Pons (tissue), 1 donor: ENCODE measurements around the gene TMEM237.
A peak's percentile ranks its signal among the peaks of the same experiment; 100 is the strongest.
"Not testable (repeated sequence)": the region's sequence is repeated elsewhere in the genome, so short reads cannot be mapped to it uniquely, and the experiment has no call there.

Experiments used
- DNase-seq: peaks from one replicate; pipeline ENCODE4 v3.0.0-alpha.2; 2016; ENCODE audit warnings: low spot score

TMEM237 gene, protein sequence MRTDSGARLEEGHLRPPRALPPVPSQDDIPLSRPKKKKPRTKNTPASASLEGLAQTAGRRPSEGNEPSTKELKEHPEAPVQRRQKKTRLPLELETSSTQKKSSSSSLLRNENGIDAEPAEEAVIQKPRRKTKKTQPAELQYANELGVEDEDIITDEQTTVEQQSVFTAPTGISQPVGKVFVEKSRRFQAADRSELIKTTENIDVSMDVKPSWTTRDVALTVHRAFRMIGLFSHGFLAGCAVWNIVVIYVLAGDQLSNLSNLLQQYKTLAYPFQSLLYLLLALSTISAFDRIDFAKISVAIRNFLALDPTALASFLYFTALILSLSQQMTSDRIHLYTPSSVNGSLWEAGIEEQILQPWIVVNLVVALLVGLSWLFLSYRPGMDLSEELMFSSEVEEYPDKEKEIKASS

DNA sequence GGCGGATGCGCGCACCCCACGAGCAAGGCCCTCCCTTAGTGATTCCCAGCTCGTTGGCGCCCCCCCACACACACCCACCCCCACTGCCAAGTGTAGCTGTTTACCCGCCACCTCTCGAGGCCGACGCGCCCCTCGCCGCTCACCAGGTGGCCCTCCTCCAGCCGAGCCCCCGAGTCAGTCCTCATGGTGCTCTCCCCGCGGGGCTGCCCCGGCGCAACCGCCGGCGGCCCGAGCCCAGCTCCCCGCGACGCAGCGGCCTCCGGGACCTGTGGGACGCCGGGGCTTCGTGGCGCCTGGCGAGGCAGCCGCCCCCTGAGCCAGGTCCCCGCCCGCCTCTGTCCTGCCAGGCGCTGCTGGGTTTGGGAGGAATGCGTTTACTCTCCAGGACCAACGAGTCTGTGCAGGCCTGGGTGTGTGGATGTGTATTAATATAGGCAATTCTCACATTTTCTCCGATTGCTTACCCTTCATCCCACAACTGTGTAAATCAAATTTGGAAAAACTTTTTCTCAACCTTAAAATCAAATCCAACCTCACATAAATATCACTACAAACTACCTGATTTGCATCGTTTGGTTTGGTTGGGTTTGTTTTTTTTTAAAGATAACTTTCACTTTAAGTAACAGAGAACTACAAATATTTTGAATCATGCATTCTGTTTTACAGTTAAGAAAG, at the start of gene TMEM237:
TMEM237 (minus strand) TSS at position 288 of the 675 bp plus-strand sequence; CDS start at position 185, 103 bp downstream.
- peak; percentile 17 for DNase-seq

- DNase-seq: no peak
Observed at GRCh38 chr2:201685156-201685555, 41.9 kb upstream of the TMEM237 start.

DNA sequence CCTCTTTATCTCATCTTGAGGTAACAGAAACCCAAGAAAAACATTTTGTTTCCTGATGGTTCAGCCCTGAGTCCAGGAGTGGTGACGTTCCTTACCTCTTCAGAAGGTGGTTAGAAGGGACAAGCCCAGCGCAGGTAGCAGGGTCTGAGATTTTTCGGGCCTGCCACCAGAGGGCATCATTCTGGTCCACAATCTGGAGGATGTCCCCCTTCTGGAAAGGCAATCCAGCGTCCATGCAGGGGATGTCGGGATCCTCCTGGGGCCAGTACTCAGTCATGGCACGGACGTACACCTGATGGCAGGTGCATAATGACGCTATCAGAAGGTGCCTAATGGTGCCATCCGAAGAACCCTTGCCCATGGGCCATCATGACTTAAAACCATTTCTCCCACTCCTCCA, 37.4 kb upstream of the TMEM237 start:
- no peak for DNase-seq

DNA sequence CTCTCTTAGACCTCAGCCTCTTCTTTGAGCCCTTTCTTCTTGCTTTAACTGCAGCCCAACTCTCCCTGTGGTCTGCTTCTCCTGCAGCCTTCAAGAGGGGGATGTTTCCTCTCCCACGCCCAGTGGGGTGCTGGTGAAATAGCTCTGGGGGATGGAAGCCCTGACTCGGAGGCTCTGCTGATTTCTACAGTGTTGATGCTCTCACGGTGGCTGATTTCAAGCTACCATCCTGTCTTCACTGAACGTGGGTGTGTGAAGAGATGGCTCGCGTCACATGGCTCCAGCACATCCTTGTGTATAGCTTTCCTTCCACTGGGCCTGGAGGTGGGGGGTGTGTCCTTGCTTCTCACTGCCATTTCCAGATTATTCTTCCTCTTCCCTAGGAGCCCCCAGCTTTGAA, 35.1 kb upstream of the TMEM237 start:
- no peak for DNase-seq

- no peak for DNase-seq
Observed at GRCh38 chr2:201675454-201675853, 32.2 kb upstream of the TMEM237 start.

DNA sequence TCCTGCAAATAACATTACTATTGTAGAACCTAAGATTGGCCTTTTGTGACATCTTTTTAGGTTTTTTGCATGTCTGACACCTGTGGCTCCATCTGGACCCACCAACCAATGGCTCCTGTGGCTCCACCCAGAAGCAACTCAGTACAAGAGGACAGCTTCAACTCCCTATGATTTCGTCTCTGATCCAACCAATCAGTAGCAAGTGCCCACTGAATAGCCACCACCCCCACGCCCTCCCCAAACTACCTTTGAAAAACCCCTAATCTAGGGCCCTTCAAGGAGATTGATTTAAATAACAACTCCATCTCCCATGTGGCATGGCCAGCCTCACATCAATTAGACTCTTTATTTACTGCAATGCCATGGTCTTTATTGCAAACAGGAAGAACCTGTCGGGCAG, 31.5 kb upstream of the TMEM237 start:
- no peak for DNase-seq

- no peak for DNase-seq
Observed at GRCh38 chr2:201674298-201674697, 31.0 kb upstream of the TMEM237 start.

DNA sequence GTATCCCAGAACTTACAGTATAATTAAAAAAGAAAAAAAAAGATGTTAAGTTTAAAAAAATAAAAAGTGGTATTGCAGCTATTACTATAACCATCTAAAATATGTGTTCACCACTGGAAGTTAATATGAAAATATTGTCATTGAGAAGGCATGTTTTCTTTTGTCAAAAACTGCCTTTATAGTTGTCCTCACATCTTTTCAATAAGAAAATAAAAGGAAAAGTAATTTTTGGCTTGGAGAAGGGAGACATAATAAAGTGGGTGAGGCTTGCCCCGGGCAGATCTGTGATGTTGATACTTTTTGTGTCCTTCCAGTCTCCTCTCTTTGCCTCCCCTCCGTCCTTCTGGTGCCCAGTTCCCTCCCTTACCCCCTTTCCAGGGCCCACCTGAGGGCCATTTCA, 30.2 kb upstream of the TMEM237 start:
- no peak for DNase-seq

DNA sequence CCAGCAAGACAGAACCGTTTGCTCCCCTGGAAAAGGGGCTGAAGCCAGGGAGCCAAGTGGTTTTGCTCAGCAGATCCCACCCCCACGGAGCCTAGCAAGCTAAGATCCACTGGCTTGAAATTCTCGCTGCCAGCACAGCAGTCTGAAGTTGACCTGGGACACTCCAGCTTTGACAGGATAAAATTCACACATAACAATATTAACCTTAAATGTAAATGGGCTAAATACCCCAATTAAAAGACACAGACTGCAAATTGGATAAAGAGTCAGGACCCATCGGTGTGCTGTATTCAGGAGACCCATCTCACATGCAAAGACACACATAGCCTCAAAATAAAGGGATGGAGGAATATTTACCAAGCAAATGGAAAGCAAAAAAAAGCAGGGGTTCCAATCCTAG, 27.9 kb upstream of the TMEM237 start:
- DNase-seq: not testable (repeated sequence)

DNA sequence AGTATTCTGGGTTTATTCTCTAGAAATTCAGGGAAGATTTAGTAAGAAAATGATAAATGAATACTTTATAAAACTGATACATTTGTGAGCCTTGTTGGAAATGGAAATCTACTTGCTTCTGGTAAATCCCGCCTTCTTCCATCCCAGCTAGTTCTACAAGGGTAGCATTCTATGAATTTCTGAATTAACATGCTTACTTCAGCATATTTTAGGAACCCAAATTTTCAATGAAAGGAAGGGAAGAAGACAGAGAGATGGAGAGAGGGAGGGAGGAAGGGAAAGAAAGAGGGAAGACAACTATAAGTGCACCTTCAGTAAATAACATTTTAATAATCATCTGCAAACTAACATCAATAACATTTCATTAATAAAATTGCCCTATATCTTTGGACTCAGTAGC, 26.6 kb upstream of the TMEM237 start:
- DNase-seq: no peak

DNA sequence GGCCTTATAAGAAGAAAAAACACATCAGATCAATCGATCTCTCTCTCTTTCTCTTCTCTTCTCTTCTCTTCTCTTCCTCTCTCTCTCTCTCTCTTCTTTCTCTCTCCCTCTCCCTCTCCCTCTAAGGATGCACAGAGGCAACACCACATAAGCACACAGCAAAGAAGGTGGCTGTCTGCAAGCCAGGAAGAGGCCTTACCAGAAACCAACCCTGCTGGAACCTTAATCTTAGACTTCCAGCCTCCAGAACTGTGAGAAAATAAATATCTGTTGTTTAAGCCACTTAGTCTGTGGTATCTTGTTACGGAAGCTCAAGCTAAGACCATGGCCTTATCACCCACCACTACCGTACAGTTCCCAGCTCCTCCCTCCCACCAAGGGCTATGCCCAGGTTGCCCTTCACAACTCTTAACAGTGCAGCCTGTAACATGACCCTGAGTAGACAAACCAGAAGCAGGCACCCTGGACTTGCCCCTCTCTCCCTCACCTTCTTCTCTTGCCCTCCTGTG, 25.2 kb upstream of the TMEM237 start:
- DNase-seq: no peak

GRCh38 chr2:201664334-201664733, 21.0 kb upstream of the TMEM237 start:
- no peak for DNase-seq

DNA sequence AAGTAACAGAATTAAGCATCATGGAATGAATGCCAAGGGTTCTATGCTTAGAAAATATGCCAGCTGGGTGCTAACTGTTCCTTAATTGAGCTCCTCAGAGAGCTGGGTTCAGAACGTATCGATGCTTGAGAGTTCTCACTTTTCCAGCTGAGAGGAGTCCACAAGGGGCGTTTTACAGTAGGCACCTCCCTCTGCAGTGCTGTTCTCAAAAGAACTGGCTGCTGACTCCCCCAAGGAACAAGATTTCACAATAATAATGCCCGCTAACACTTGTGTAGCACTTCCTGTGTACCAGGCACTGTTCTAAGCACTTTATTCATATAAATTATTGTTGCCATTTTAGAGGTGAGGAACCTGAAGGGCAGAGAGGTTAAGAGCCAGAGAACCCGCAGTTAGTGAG, 18.1 kb upstream of the TMEM237 start:
- no peak for DNase-seq

- DNase-seq: no peak
Observed at GRCh38 chr2:201660293-201660895, 17.1 kb upstream of the TMEM237 start.

- no peak for DNase-seq
Observed at GRCh38 chr2:201656740-201657139, 13.4 kb upstream of the TMEM237 start.

DNA sequence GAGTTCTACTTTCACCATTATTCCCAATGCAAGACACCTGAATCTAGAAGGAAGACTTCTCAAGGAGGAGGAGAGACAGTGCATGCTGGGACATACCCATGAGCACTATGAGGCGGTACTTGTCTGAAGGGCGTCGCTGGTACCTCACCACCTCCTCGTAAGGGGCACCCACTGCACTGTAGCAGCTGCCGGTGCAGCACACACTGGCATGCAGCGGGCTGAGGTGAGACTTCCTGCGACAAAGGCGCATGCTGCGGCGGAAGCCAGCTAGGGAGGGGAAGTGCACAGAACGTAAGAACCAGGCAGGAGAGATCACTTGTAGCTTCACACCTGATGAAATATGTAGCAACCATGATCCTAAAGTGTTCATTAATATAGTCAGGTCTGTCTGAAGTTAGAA, 12.8 kb upstream of the TMEM237 start:
- no peak for DNase-seq

DNA sequence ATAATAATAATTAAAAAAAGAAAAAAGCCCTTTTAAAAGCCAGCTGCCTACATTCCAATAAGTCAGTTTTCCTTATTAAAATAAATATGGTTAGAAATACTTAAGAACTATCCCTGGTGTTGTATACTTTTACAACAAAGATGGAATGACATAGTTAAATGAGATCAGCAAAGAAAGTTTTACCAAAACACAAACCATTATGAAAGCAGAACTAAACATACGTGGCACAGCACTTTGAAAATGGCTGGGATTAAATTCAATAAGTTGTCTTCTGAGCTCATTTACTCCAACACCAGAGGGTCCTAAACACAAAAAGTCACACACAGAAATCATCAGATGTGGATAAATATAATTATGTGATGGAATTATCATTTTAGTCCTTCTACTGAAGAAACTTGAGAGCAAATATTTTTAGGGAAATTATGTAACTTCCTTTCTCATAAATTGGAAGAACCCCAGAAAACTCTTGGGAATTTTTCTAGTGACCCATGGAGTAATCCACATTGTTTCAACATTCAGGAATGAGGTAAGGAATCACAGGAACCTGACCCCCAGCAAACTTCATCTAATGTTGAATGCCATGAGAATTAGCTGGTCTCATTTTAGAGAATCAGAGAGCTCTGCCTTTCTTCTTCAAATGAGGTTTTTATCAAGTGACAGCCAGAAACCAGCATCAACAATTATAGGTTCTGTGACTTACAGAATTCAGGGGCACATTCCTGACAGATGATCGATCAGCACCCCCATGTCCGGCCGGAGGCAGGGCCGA, 11.5 kb upstream of the TMEM237 start:
- DNase-seq: no peak

GRCh38 chr2:201653221-201653620, 9.9 kb upstream of the TMEM237 start:
- no peak for DNase-seq

DNA sequence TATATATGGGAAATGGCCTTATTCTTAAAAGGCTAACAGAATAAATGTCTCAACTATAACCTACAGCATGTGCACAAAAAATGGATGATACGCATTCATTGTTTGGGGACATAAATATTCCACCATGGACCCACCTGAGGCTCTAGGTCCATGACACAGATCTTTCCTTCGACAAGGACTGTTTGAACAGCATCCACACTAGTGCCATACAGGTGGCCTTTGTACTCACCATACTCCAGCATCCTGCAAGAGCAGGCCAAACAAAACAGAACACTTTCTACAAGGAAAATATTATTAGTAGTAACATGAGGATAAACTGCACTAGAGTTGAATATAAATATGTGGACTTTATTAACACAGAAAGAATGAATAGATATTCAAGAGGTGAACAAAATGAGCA, 6.1 kb upstream of the TMEM237 start:
- DNase-seq: no peak

- no peak for DNase-seq
Observed at GRCh38 chr2:201647431-201647830, 4.1 kb upstream of the TMEM237 start.

GRCh38 chr2:201644001-201644400, 698 bp upstream of the TMEM237 start:
- peak; percentile 44 for DNase-seq

- peak; percentile 70 for DNase-seq
Observed at GRCh38 chr2:201642579-201643215, 606 bp downstream of the TMEM237 start.
